Adrenal gland (tissue), 5 donors: ENCODE data around the gene TRAF4.

Experiments used
- CTCF ChIP-seq, 6 experiments: fragments of 450-650 bp in 4 of 6; fragments of 200-600 bp in 2 of 6; sonication (generic) in 1 of 6; IDR thresholded peaks; 1 replicate in 5 of 6; 2 replicates in 1 of 6; pipeline versions ENCODE4 v1.5.1 to v1.8.0; 2016 to 2021; ENCODE audit warnings: antibody characterized with exemption in 6 of 6, mild to moderate bottlenecking in 2 of 6, moderate library complexity in 1 of 6
- POLR2A ChIP-seq, 2 donors: fragments of 450-650 bp; IDR thresholded peaks; one replicate each; pipeline ENCODE4 v1.6.1; 2017; ENCODE audit warnings: antibody characterized with exemption in 2 of 2, mild to moderate bottlenecking in 2 of 2, moderate library complexity in 1 of 2
- donor health status: DM: no; HTN: no; CAD: no.

GRCh38 chr17:28773736-28774135 is 29.9 kb downstream of the TRAF4 start:
- TF ChIP-seq CTCF (IDR thresholded peaks at IDR 0.05) (no peak), POLR2A (IDR thresholded peaks at IDR 0.05) (no peak)
